Astrocyte (in vitro differentiated cells and primary cell): ENCODE measurements around the gene MAPKBP1. TPM values are rescaled to one million over a fixed set of nuclear protein-coding genes. Genes with fewer than 3 reads are reported as not detected.
A peak's percentile ranks its signal among the peaks of the same experiment; 100 is the strongest.

Experiments used
- DNase-seq: peaks from one replicate; pipeline ENCODE4 v3.0.0-alpha.2; 2010; ENCODE audit warnings: low read depth
- FAIRE-seq: peaks from 2 replicates; lab custom pipeline; 2011; peaks lifted over from hg19 to GRCh38; lab: Jason Lieb, UNC
- H2AFZ ChIP-seq: 2 replicates; pipeline ENCODE4 v1.6.0; 2012; ENCODE audit warnings: low read depth, low read length, inconsistent platforms
- H3K27ac ChIP-seq: 2 replicates; pipeline ENCODE4 v1.5.1; 2011; ENCODE audit warnings: low read depth, low read length, inconsistent platforms
- H3K27me3 ChIP-seq: 2 replicates; pipeline ENCODE4 v1.6.0; 2011; ENCODE audit warnings: low read length, inconsistent platforms; ENCODE audit not compliant: insufficient read depth
- H3K36me3 ChIP-seq: 2 replicates; pipeline ENCODE4 v1.5.1; 2011; ENCODE audit warnings: low read length, inconsistent platforms; ENCODE audit not compliant: insufficient read depth
- H3K4me1 ChIP-seq: 2 replicates; pipeline ENCODE4 v1.5.1; 2011; ENCODE audit warnings: low read length, inconsistent platforms; ENCODE audit not compliant: insufficient read depth
- H3K4me2 ChIP-seq: 2 replicates; pipeline ENCODE4 v1.6.0; 2012; ENCODE audit warnings: low read length, inconsistent platforms
- H3K4me3 ChIP-seq: 2 replicates; pipeline ENCODE4 v1.5.1; 2011; ENCODE audit warnings: low read depth, mild to moderate bottlenecking, low read length, inconsistent platforms; ENCODE audit not compliant: insufficient read depth
- H3K79me2 ChIP-seq: 2 replicates; pipeline ENCODE4 v1.6.0; 2012; ENCODE audit warnings: mild to moderate bottlenecking, low read length, inconsistent platforms; ENCODE audit not compliant: insufficient read depth
- H3K9ac ChIP-seq: 2 replicates; pipeline ENCODE4 v1.6.0; 2012; ENCODE audit warnings: mild to moderate bottlenecking, low read length, inconsistent platforms
- H3K9me3 ChIP-seq: 2 replicates; pipeline ENCODE4 v1.5.1; 2012; ENCODE audit warnings: low read depth, mild to moderate bottlenecking, low read length, inconsistent platforms; ENCODE audit not compliant: insufficient read depth
- H4K20me1 ChIP-seq: 2 replicates; pipeline ENCODE4 v1.6.0; 2012; ENCODE audit warnings: low read length, inconsistent platforms; ENCODE audit not compliant: insufficient read depth
- H3K27ac Mint-ChIP-seq: one replicate; pipeline ENCODE4 v1.8.0; 2021; ENCODE audit warnings: mild to moderate bottlenecking, mixed read lengths; ENCODE audit not compliant: unreplicated experiment
- H3K27me3 Mint-ChIP-seq: one replicate; pipeline ENCODE4 v1.8.0; 2021; ENCODE audit warnings: low read depth, mixed read lengths; ENCODE audit not compliant: unreplicated experiment
- H3K36me3 Mint-ChIP-seq: one replicate; pipeline ENCODE4 v1.8.0; 2021; ENCODE audit warnings: low read depth, mixed read lengths; ENCODE audit not compliant: unreplicated experiment
- H3K4me1 Mint-ChIP-seq: one replicate; pipeline ENCODE4 v1.8.0; 2021; ENCODE audit warnings: low read depth, mixed read lengths; ENCODE audit not compliant: unreplicated experiment
- H3K4me3 Mint-ChIP-seq: one replicate; pipeline ENCODE4 v1.8.0; 2021; ENCODE audit warnings: mild to moderate bottlenecking, moderate library complexity, mixed read lengths; ENCODE audit not compliant: unreplicated experiment
- H3K9me3 Mint-ChIP-seq: one replicate; pipeline ENCODE4 v1.8.0; 2021; ENCODE audit warnings: mild to moderate bottlenecking, mixed read lengths; ENCODE audit not compliant: unreplicated experiment
- CTCF ChIP-seq: IDR thresholded peaks from 2 replicates; pipeline ENCODE4 v1.5.1; 2011; ENCODE audit warnings: low read depth, mild to moderate bottlenecking, inconsistent platforms, low read length, moderate library complexity; ENCODE audit not compliant: insufficient read depth
- EZH2 ChIP-seq: IDR thresholded peaks from 2 replicates; pipeline ENCODE4 v1.6.1; 2012; ENCODE audit warnings: mild to moderate bottlenecking, low read length, inconsistent platforms; ENCODE audit not compliant: insufficient read depth
- total RNA-seq: library from RNA; stranded (reverse); gene quantifications from 2 replicates; pipeline ENCODE4 v1.2.1, GENCODE V29; 2021

MAPKBP1 gene
- total RNA-seq, 1 donor from 2014 or later, result 30.8 TPM

- Mint-ChIP-seq H3K4me1 (peaks cover 50% of the 10 kb centered on the region), H3K4me3 (peak overlapping the region; percentile 9), H3K27ac (peak overlapping the region; percentile 89), H3K27me3 (no peaks in the 10 kb centered on the region), H3K36me3 (no peaks in the 10 kb centered on the region), H3K9me3 (no peaks in the 10 kb centered on the region)
- no peaks in the 10 kb centered on the region for H3K36me3 ChIP-seq
- peaks cover 80% of the 10 kb centered on the region for H3K79me2 ChIP-seq
- H2AFZ ChIP-seq, result no peak overlapping the region
- no peaks in the 10 kb centered on the region for H3K27me3 ChIP-seq
- peaks cover 20% of the 10 kb centered on the region for H3K4me1 ChIP-seq
- DNase-seq (peak; percentile 83), FAIRE-seq (no peak)
- TF ChIP-seq EZH2 (no peak), CTCF (no peak)
- peak overlapping the region; percentile 79 for H3K4me2 ChIP-seq
- no peaks in the 10 kb centered on the region for H3K9me3 ChIP-seq
- peak overlapping the region; percentile 91 for H3K27ac ChIP-seq
- H3K9ac ChIP-seq, result peak overlapping the region; percentile 64
- peaks cover 44% of the 10 kb centered on the region for H4K20me1 ChIP-seq
- H3K4me3 ChIP-seq, result peak overlapping the region; percentile 34
Observed at GRCh38 chr15:41790756-41791546, 16.7 kb downstream of the MAPKBP1 start.

DNA sequence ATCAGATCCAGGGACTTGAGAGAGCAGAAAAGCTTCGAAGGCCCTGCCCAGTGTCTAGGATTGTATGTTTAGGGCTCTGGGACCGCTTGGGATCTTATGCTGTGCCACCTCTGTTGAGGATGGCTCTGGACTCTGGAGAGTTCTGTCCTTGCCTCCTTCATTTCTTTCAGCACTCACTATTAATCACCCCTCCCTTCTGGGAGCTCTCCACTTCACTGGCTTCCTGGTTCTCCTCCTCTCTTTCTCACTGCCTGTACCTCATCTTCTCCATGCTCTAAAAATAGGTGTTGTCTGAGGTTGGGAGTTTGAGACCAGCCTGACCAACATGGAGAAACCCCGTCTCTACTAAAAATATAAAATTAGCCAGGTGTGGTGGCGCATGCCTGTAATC is 17.3 kb downstream of the MAPKBP1 start:
- peak overlapping the region; percentile 89 for H3K27ac Mint-ChIP-seq
- H3K27me3 Mint-ChIP-seq, result no peaks in the 10 kb centered on the region
- Histone ChIP-seq H4K20me1 (peaks cover 48% of the 10 kb centered on the region), H3K79me2 (peaks cover 80% of the 10 kb centered on the region), H3K36me3 (no peaks in the 10 kb centered on the region), H3K27ac (peak overlapping the region; percentile 91), H3K4me3 (no peak overlapping the region), H2AFZ (no peak overlapping the region), H3K27me3 (no peaks in the 10 kb centered on the region), H3K4me1 (peaks cover 22% of the 10 kb centered on the region), H3K4me2 (peak overlapping the region; percentile 79), H3K9me3 (no peaks in the 10 kb centered on the region), H3K9ac (peak overlapping the region; percentile 64)
- no peak overlapping the region for H3K4me3 Mint-ChIP-seq
- TF ChIP-seq EZH2, result no peak
- no peak for TF ChIP-seq CTCF
- no peaks in the 10 kb centered on the region for H3K36me3 Mint-ChIP-seq
- peaks cover 55% of the 10 kb centered on the region for H3K4me1 Mint-ChIP-seq
- DNase-seq (no peak), FAIRE-seq (no peak)
- H3K9me3 Mint-ChIP-seq, result no peaks in the 10 kb centered on the region
